GM18909 (cell line): Measurements from ENCODE around the gene KCNMA1.

ENCODE experiments used
- ATAC-seq: cut with Tn5 transposase; IDR thresholded peaks from one replicate; pipeline ENCODE4 v1.9.1; 2021; ENCODE audit warnings: mild to moderate bottlenecking; ENCODE audit not compliant: unreplicated experiment, poor library complexity

Gene KCNMA1

DNA sequence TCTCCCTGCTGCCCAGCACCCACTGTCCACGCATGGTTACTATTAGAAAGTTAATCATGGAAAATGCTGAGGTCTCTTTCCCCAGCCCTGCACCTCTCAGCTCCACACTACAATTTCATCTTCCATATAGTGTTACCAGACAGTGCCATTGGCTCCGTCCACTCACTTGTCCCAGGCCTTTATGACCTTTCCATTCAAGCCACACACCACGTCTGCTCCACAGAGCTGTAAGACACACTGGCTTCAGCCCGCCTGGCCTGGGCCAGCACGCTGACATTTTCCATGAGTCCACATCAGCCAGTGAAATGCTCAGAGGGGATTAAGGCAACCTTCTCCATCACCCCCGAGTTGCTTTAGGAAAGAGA is 118.7 kb downstream of the KCNMA1 start:
- ATAC-seq, result no peak

DNA sequence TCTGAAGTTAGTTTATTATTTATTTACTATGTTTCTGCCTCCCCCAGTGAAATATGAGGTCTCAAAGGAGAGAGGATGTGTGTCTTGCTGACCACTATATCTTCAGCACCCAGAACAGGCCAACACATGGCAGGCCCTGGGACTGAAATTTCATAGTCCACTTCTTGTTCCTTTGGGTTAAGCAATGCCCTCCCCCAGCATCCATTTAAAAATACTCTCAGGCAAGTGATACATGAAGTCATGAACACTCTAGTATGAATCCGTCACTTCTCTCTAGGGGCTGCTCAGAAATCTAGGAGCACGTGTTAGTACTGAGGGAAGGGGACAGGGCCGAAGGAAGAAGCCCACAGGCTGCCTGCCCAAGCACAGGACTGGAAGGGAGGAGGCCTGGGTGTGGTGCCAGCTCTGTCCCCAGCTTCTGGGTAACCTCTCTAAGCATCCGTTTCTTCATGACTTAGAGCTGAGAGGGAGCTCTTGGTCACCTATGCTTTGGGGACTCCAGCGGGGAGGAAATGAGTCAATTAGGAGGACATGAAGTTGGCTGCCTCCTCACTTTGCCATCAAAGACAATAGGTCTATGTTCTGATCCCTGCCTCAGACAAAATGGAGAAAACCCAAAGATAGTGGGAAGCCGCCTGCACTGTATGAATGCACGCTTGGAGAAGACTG is 119.2 kb downstream of the KCNMA1 start:
- no peak for ATAC-seq

DNA sequence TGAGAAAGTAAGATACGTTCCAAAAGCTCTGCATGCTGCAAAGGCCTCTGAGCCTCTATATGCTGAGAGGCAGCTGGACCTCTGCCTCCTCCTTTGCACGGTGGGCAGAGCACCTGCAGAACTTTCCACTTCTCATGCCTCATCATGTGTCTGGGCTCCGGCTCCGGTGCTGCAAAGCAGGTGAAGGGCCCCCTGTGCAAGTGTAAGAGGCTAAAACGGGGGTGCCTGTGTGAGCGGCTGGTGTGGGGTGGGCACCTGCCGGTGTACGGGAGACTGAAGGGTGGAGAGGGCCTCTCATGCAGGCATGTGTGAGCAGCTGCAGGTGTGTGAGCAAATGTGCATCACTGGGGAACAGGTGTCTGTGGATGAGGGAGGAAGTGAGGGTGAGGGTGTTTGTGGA is 121.0 kb downstream of the KCNMA1 start:
- no peak for ATAC-seq

DNA sequence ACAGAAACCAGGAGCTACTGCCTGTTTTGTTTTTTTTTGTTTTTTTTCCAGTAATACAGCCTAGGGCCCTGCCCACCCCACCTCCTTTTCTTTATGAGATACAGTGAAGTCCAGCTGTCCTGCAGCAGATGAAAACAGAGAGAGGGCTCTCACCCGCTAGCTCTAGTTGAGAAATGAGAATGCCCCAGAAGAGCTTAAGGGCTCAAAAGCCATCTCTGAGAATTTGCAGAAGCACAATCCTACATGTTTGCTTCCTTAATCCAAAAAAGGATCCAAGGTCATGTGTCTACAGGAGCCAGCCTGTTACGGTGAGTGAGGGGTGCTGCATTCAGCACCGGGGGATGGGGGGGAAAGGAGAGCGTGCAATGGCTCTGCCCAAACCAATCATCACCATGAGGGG is 122.7 kb downstream of the KCNMA1 start:
- no peak for ATAC-seq

DNA sequence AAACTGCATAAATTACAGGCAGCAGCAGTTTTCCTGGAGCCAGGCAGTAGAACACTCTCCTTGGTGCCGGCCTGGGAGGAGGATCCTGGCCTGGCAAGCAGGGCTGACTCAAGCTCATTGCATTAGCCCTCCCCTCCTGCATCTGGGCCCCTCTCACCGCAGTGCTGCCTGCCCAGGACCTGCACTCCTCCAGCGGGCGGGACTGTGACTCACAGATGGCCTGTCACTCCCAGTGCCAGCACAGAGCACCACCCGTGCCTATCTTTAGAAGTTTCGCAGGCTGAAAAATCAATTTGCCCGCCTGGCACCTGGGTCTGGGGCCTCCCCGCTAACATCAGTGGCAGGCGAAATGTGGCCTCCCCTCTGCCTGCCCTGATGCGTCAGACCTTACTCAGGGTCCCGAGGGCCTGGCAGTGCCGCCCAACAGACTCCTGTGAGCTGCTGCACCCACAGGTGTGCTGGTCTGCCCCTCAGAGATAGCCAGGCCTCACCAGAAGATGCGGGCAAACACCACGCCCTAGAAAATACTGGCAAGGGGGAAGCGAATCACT is 123.8 kb downstream of the KCNMA1 start:
- ATAC-seq, result no peak

DNA sequence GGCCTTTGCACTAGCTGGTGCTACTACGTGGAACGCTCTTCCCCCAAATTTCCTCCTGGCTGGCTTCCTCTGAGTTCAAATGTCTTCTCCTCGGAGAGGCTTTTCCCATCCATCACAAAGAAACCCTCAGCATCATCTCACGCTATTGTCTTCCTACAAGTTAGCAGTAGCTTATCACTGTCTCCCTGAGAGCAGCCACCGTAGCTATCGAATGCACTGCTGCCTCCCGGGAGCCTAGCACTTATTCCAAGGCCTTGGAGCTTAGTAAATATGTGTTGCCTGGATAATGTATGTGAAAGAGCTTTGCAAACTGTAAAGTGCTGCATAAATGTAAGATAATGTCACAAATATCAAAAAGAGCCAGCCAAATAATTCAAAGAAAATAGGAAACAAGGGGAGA is 124.4 kb downstream of the KCNMA1 start:
- no peak for ATAC-seq

DNA sequence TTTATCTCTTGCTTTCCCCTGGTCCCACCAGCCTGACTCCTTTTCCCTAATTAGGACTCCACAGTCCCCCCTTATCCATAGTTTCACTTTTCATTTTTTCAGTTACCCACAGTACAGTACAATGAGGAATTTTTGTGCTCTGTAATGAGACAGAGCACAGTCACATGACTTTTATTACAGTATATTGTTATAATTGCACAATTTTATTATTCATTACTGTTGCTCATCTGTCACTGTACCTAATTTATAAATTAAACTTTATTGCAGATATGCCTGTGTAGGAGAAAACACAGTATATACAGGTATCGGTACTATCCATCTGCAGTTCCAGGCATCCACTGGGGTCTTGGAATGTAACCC is 125.4 kb downstream of the KCNMA1 start:
- ATAC-seq, result no peak

DNA sequence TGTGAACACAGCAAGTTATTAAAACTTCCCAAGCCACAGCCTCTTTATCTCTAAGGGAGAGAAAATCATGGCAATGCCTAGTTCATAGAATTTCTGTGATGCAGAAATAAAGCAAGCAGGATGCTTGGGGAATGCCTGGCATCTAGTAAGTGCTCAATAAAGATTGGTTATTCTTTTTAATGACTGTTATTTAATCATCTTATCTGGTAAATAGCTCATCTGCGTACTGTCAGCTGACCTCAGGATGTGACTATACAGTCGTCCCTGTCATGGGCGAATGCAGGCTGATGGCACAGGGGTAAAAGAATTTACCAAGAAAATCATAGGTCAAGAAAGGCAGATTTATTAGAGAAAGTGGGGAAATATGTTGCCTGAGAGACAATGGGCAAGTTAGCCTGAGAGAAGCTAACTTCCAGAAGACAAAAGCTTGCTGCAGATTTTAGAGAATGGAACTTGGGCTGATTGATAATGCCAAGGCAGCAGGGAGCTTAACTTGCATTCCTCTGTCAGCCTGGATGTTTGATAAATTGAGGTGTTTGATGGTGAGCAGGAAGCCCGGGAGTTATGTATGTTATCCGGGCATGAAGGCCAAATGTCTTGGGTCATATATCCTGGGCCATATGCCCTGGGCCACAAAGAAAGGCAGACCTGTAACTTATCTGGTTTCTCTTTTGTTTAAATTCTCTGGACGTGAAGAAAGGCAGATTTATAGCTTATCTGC is 126.0 kb downstream of the KCNMA1 start:
- no peak for ATAC-seq

DNA sequence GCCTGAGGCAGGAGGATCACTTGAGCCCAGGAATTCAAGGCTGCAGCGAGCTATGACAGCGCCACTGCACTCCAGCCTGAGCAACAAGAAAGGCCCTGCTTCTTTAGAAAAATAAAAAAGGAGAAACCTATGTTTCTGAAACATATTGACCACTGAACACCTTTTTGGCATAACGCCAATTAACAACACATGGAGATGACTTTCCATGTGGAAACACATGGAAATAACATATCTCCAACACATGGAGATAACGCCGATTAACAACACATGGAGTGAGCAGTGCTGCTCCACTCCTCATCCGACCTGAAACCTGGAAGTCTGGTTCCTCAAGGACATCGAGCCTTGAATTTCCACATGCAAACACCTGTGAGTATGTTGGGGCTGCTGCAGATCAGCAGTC is 126.9 kb downstream of the KCNMA1 start:
- ATAC-seq, result no peak

DNA sequence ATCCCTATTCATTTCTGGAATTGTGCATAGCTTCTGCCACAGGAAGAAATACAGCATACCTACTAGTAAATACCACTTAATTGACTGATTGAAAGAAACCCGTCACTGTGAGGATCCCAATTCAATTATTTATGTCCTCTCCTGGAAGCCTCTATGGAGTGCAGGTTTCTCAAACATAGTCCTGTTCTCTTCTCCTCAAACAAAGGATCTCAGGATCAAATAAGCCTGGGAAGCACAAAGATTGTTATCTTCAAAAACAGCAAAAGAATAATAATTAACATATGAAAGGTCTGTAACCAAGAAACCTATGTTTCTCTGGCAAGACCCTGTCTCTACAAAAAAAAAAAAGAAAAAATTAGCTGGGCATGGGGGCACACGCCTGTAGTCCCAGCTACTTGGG is 127.3 kb downstream of the KCNMA1 start:
- ATAC-seq, result no peak

DNA sequence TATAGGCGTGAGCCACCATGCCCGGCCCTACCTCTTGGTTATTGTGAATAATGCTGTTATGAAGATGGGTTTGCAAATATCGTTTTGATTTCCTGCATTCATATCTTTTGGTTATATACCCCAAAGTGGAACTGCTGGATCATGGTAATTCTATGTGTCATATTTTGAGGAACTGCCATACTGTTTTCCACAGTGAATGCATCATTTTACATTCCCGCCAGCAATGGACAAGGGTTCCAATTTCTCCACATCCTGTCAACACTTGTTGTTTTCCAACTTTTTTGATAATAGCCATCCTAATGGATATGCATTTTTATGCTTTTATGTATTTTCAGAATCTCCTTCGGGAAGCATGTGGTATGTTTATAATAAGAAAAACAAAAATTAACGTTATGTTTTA is 128.2 kb downstream of the KCNMA1 start:
- no peak for ATAC-seq

DNA sequence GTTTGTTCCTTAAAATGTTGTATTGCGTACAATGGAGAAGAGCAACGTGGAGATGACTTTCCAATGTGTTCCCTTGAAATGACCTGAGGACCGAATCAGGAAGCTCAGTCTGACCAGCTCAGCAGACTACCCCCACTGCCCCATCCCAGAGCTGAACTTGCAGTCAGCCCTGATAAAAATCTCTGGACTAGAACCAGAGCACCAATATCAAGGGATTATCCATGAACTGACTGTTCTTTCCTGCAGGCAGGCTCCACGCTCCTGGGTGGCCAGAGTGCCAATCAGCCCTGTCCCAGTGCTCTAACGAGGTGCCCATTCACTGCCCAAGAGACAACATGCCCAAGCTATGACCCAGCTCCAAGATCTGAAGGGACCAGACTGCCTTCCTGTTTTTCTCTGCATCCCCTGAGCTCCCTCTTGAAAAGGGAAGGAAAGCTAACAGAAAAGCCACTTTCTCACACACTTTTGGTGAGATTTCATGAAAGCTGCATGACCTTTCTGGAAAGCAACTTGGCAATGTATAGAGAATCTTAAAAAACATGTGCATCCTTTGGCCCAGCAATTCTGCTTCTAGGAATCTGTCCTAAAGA is 130.2 kb downstream of the KCNMA1 start:
- ATAC-seq, result no peak

DNA sequence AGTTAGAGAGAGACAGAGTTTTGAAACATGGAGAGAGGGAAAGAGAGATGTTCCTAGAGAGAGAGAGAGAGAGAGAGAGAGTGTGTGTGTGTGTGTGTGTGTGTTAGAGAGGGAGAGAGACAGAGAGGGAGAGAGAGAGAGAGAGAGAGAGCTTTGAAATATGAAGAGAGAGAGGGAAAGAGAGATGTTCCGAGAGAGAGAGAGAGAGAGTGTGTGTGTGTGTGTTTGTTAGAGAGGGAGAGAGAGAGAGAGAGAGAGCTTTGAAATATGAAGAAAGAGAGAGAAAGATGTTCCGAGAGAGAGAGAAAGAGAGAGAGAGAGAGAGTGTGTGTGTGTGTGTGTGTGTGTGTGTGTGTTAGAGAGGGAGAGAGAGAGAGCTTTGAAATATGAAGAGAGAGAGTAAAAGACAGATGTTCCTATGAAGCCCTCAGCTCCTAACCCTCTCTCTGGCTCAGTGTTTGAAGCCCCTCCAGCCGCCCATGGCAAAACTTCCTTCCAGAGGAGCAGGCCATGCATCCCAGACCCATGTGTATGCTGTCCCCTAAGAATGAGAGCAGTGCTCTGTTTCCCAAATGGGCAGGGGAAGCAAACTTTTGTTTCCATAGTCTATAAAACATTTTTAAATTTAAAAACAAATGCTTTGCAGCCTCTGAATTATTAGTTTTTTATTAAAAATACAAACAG is 130.9 kb downstream of the KCNMA1 start:
- ATAC-seq, result no peak

DNA sequence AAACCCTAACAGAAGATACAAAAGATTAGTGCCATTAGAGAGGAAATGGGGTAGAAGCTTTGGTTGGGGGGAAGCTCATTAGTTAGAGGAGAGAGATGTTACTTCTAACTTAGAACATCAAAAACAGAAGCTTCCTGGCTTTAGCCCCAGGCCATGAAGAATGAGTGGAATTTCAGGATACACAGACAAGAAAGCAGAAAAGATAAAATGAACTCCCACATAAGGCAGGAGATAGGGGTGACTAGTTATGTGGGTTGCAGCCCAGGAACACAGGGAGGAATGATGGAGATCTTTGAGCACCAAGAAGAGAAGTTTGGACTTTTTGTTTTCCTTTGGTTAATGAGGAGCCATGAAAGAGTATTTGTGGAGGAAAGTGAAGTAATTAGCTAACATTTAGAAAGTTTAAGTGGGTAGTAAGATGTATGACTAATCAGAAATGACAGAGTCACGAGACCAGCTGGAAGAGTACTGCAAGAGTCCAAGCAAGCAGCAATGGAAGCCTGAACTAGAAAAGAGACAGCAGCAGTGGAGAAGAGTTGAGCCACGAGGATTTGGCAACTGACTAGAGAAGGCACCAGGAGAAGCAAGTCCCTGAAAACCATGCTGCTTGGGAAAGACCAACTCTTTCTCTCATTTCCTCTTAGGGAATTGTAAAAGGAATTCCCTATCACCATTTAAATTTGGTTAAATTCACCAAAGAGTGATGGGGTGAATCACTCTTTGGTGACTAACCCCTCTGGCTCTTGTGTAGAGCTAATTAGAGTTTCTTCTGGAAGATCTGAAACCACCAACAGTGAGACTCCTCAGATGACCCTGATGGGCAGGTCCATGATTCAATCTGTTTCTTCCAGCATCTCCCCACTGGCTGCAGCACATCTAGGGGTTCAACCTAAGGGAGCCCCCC is 131.9 kb downstream of the KCNMA1 start:
- no peak for ATAC-seq

DNA sequence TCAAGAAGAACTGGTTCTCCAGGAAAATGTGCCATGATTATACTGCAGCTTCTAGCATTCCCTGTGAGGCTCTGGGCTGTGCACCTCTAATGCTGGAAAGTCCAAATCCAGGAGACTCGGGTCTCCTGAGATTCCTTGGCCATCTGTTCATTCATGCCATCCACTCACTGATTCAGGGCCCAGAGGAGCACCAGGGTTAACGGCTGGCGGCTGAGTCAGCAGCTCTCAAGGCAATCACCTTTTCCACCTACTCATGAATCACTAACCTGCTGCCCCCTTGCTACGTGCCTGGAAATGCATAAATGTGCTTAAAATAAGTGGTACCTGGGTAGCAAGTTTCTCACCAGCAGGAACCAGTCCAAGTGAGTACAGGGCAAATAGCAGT is 132.7 kb downstream of the KCNMA1 start:
- no peak for ATAC-seq

DNA sequence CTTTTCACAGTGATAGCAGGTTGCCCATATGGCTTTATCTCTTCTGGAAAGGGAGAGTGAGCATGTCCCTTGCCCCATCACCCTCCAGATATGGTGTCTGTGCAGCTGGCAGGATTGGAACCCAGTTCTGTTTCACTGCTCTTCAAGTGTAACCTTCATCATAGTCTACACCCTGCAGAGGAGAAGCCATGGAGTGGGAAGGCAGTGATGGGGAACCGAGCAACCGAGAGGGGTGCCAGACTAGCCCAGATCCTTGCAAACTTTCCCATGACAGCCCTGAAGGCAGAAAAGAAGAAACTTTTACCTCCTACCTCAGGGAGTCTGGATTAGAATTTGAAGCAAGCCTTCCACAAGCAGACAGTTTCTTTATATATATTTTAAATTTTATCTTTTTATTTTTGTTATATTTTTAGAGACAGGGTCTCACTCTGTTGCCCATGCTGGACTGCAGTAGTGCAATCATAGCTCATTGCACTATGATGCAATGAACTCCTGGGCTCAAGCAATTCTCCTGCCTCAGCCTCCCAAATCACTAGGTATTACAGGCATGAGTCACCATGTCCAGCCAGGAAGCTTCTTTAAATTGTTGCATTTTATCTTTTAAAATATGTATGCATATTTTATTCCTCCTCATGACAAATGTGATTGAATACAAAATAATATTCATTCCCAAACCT is 133.3 kb downstream of the KCNMA1 start:
- no peak for ATAC-seq

DNA sequence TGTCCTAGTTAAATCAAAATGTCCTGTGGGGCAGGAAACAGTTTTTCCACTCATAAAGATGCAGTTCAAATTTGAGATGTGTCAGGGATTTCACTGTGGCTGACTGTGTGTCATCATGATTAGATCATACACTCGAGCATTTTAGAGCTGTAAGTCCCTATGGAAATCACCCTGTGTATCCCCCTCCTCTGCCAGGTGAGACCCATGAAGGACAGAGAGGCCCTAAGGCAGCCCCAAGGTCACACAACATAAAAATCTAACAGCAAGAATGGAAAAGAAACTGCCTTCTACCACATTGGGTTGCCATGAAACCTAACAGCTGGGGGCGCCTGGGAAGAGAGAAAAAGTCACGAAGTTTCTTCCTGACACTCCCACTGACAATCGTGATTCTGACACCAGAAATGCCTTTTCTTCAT is 135.8 kb downstream of the KCNMA1 start:
- no peak for ATAC-seq

DNA sequence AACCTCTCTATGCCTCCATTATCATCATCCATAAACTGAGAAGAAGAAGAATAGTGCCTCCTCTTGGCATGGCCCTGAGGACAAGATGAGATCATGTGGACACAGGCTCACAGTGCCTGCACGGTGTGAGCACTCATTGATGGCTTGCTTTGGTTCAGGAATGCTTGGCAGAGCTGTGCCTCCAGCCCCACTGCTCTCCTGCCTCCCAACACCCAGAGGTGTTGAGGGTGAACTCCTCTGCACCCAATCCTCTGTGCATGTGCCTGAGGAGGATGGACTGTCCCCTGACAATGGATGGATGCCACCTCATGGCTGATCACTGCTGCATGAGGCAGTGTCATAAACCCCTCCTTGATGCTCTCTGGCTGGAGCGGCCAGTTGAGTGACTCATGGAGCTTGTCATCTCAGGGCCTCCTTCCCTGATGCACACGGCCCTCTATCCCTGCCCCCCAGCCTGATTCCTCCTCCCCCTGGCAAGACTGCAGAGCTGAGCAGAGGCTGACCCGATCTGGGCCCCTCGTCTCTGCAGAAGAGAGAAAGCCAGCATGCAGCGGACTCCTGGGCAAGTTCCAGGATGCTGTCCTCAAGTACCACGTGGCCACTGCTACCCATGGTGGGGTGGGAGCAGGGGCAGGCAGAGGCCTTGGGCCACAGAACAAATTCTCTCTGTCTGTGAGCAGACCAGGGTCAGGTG is 136.3 kb downstream of the KCNMA1 start:
- ATAC-seq, result no peak

DNA sequence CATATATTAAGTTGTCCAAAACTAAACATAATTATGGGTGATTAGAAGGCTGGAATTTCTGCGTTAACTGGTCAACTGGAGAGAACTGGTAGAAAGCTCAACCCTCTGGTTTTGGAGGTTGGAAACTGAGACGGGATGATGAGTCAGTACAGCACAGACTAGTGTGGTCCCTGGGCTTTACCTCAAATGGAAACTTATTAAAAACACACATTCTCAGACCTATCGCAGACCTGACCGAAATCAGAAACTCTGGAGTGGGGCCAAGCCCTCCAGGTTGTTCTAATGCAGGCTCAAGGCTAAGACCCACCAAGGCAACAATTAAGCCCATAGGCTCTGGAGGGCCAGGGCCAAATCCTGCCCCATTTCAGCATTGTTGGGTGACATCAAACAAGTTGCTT is 136.9 kb downstream of the KCNMA1 start:
- ATAC-seq, result no peak
